Urinary bladder (tissue), 4 donors: ENCODE data around the gene IPCEF1. TPM values are rescaled to one million over a fixed set of nuclear protein-coding genes. Genes with fewer than 3 reads are reported as not detected.
"Not testable (repeated sequence)": the region's sequence is repeated elsewhere in the genome, so short reads cannot be mapped to it uniquely, and the experiment has no call there.

Source experiments
- DNase-seq: peaks from one replicate; pipeline ENCODE4 v3.0.0-alpha.2; 2015; ENCODE audit errors: extremely low spot score
- H3K27ac ChIP-seq: one replicate; pipeline ENCODE4 v1.5.1; 2013; ENCODE audit warnings: low read depth, mild to moderate bottlenecking, moderate library complexity
- H3K36me3 ChIP-seq: one replicate; pipeline ENCODE4 v1.6.1; 2013; ENCODE audit warnings: mild to moderate bottlenecking, moderate library complexity; ENCODE audit not compliant: insufficient read depth
- H3K4me1 ChIP-seq: one replicate; pipeline ENCODE4 v1.6.1; 2013; ENCODE audit warnings: mild to moderate bottlenecking, moderate library complexity; ENCODE audit not compliant: insufficient read depth
- H3K4me3 ChIP-seq: one replicate; pipeline ENCODE4 v1.5.1; 2013; ENCODE audit warnings: low read depth, low read length
- WGBS: extraction: QIAGEN DNeasy Blood & Tissue Kit; methylation state at CpG from one replicate; pipeline ENCODE4 v1.1.7; 2013; 5-methylcytosine and 5-hydroxymethylcytosine counted together
- polyA plus RNA-seq: library from polyadenylated mRNA; stranded (reverse); fragments of 200-250 nt; gene quantifications from one replicate; pipeline ENCODE4 v1.2.3, GENCODE V29; 2013
- total RNA-seq: library from RNA; depleted of rRNA; stranded (reverse); fragments of >200 nt; gene quantifications from one replicate; pipeline ENCODE4 v1.2.3, GENCODE V29; 2014
- donor health status: healthy with polysubstance abuse.
- donor health status: healthy.

Gene IPCEF1
- total and polyA plus RNA-seq, 2 donors, result 1.1 to 3.0 TPM

DNA sequence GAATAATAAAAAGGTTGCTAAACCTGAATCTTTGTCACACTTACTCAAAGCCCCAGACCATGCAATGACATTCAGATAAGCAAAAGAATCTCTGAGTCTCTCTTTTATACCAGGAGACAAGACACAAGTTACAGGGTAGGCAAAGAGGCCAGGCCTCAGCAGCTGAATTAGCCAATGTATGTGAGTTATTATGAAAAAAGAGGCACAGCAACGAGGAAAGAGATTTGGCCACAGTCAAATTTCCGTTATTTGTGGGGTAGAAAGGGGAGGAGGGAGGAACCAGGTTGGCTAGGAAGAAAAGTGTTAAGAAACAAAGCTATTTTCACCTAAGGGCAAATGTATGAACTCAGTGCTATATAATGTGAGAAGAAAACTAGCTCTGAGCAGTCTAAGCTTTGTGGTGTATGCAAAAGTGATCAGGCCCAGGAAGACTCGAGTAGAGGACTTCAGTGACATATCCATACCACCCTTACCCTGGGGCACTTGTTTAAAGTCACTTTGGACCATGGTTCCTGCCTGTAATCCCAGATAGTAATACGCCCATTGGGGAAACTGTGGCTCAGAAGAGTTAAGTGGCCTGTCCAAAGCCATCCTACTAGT lies 19.1 kb downstream of the IPCEF1 start:
- no peak overlapping the region for H3K4me3 ChIP-seq
- H3K36me3 ChIP-seq, result no peaks in the 10 kb centered on the region
- H3K4me1 ChIP-seq, result no peaks in the 10 kb centered on the region
- no peak overlapping the region for H3K27ac ChIP-seq
- DNase-seq, result no peak
- WGBS, result 91% methylated on average over 4 of the region's 4 CpGs

DNA sequence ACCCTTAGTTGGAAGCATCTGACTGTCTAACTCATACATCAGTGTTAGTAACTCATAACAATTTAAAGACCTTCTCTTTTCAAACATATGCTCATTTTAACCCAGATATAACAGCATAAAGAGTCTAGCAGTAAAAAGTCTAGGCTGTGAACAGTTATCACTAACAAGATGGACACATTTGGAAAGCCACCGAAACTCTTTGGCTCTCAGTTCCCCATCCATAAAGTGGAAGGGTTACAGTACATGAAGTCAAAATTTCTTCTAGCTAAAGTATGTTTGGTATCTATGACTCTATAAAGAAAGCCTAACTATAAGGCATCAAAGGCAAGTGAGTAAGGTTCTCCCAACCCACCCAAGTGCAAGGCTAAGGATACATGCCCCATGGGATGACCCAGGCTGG lies 22.5 kb downstream of the IPCEF1 start:
- H3K27ac ChIP-seq, H3K36me3 ChIP-seq, H3K4me1 ChIP-seq, DNase-seq, H3K4me3 ChIP-seq: not testable (repeated sequence)
- WGBS, result 93% methylated on average over 1 of the region's 1 CpG

DNA sequence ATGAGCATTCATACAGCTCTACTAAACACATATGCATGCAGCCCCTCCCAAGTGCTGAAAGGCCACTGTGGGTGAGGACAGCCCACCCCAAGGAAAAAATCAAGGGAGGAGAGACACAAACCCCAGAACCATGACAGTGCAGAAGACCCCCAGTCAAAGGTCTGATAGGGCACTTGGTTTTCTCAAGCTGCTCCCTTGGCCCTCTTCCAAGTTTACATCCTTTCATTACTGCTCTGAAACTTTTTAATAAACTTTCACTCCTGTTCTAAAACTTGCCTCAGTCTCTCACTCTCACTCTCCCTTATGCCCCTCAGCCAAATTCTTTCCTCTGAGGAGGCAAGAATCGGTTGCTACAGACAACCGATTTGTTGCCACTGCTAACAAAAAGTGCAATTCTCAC lies 24.9 kb downstream of the IPCEF1 start:
- WGBS, result 97% methylated on average over 2 of the region's 2 CpGs
- H3K36me3 ChIP-seq, result no peaks in the 10 kb centered on the region
- no peak for DNase-seq
- no peak overlapping the region for H3K4me3 ChIP-seq
- H3K4me1 ChIP-seq, result no peaks in the 10 kb centered on the region
- no peak overlapping the region for H3K27ac ChIP-seq

DNA sequence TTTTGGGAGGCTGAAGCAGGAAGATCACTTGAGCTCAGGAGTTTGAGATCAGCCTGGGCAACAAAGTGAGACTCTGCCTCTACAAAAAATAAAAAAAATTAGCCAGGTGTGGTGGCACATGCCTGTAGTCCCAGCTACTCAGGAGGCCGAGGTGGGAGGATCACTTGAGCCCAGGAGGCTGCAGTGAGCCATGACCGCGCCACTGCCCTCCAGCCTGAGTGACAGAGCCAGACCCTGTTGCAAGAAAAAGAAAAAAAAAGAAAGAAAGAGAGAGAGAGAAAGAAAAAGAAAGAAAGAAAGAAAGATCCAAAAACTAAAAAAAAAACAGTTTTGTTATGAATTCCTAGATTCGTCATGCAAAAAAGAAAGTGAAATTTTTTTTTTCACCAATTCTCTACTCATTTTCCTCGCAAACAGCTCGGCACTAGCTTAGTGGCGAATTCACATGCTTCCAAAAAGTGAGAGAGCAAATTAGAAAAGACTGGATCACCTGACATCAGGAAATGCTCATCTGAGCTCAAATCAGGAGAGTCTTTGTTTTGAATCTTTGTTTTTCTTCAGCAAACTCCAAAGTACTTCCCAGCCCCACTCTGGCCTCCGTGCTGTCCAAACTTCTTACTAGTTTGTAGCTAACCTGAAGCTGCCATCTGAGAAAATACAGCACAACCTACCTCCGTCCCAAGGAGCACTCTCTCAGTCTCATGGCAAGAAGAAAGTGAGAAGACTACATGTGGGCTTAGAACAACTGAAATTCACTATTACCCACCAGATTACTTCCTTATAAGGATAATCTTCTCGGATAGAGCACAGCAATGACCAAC lies 27.0 kb downstream of the IPCEF1 start:
- H3K4me1 ChIP-seq, result no peaks in the 10 kb centered on the region
- DNase-seq, result no peak
- H3K4me3 ChIP-seq, result peak overlapping the region; percentile 31
- 75% methylated on average over 10 of the region's 10 CpGs for WGBS
- no peaks in the 10 kb centered on the region for H3K36me3 ChIP-seq
- H3K27ac ChIP-seq, result no peak overlapping the region

DNA sequence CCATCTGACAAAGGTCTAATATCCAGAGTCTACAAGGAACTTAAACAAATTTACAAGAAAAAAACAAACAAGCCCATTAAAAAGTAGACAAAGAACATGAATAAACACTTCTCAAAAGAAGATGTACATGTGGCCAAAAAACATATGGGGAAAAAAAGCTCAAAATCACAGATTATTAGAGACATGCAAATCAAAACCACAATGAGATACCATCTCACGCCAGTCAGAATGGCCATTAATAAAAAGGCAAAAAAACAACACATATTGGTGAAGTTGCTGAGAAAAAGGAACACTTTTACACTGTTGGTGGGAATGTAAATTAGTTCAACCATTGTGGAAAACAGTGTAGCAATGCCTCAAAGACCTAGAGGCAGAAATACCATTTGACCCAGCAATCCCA lies 29.3 kb downstream of the IPCEF1 start:
- not testable (repeated sequence) for DNase-seq, H3K4me1 ChIP-seq, H3K4me3 ChIP-seq, H3K27ac ChIP-seq, H3K36me3 ChIP-seq
- WGBS, result 96% methylated on average over 1 of the region's 1 CpG

DNA sequence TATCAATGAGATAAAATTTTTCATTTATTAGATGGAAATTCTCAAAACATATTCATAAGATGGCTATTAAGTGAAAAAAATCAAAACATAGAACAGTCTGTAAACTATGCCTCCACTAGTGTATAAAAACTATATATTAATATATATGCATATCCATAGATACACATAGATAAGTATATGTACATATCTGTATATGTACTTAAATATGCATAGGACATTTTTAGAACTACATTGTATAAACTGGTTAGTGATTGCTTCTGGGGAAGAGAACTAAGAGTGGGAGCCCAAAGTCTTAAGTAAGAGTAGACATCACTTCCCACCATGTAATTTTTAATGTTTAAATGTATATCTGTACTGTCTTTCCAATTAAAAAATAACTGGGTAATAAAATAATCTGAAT lies 31.5 kb downstream of the IPCEF1 start:
- Histone ChIP-seq H3K4me1 (no peaks in the 10 kb centered on the region), H3K27ac (no peak overlapping the region), H3K36me3 (no peaks in the 10 kb centered on the region), H3K4me3 (no peak overlapping the region)
- DNase-seq, result no peak

DNA sequence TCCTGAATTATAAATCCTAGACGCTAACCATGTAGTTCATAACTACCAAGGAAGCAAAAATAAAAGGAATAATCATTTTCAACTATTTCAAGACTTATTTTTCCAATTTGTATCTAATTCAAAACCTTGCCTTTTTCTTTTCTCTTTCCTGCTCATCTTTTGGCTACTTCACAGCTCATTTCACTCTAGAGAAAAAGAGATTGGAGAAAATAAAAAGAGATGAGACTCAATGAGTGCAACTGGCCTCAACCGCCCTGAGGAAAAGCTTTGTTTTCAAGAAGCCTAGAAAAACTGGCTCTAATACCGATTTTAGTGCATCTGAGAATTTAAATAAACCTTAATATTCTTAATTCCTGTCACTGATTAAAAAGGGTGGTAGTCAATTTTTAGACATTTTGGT lies 36.4 kb downstream of the IPCEF1 start:
- WGBS, result 49% methylated on average over 3 of the region's 3 CpGs
- Histone ChIP-seq H3K36me3 (no peaks in the 10 kb centered on the region), H3K4me3 (no peak overlapping the region), H3K27ac (no peak overlapping the region), H3K4me1 (no peaks in the 10 kb centered on the region)
- no peak for DNase-seq

DNA sequence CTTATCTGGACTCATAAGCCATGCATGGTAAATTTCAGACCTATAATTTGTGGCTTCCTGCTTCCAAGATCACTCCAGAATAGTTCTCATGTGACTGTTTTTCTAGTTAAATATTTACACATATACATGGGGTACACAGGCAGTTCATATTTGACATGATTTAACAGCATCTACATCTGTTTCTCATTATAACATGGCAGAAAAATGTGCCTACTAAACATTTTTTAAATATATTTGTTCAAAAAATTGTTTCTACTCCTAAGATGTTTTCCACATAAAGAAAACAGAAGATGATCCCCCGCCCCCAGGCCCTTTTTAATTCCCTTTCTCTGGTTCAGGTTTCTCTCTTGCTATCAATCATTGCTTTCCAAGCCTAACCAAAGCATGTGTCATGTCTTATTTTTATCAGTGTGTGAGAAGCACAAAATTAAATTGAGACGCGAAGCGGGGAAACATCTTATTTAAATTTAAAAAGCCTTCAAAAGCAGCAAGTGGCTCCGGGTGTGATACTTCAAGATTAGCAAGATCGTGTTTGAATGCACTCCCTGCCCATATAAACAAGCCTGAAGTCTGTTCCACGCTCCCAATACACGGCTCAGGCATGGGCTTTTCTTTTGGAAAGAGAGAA lies 37.3 kb downstream of the IPCEF1 start:
- H3K27ac ChIP-seq, result no peak overlapping the region
- no peaks in the 10 kb centered on the region for H3K4me1 ChIP-seq
- DNase-seq, result peak; percentile 59
- H3K36me3 ChIP-seq, result no peaks in the 10 kb centered on the region
- H3K4me3 ChIP-seq, result no peak overlapping the region
- WGBS, result 20% methylated on average over 8 of the region's 8 CpGs

DNA sequence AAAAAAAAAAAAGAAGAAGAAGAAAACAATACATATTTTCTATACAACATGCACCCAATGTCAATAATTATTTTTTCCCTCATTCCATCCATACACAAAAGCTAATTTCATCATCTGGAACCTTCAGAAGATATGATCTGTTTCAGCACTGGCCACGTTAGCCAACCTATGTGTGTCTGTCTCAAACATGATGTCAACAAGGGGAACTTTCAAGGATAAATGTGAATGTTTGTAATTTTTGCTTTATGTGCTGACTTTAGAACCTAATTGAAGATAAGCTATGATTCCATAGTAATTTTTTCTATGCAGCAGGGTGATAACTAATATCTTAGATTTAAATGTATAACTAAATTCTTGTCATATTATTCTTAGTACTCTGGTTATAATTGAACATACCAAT lies 37.9 kb downstream of the IPCEF1 start:
- WGBS, result 69% methylated on average over 1 of the region's 1 CpG
- no peak overlapping the region for H3K27ac ChIP-seq

DNA sequence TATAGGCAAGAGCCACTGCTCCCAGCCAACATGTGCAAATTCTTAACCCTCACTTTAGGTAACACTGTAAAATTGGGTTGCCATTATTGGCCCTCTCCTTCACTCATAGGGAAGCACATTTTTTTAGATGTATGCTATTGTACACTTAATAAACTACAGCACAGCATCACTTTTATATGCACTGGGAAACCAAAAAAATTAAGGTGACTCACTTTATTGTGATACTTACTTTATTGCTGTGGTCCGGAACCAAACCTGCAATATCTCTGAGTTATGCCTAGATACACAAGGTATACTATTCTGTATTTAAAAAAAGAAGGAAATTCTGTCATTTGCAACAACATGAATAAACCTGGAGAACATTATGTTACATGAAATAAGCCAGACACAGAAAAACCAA lies 40.5 kb downstream of the IPCEF1 start:
- no peak overlapping the region for H3K4me3 ChIP-seq
- H3K27ac ChIP-seq, result no peak overlapping the region
- no peak for DNase-seq
- H3K36me3 ChIP-seq, result no peaks in the 10 kb centered on the region
- no peaks in the 10 kb centered on the region for H3K4me1 ChIP-seq
- WGBS, result 97% methylated on average over 1 of the region's 1 CpG

More for the DNA sequence above, 37.9 kb downstream of the IPCEF1 start:
- Histone ChIP-seq H3K4me3 (no peak overlapping the region), H3K36me3 (no peaks in the 10 kb centered on the region), H3K4me1 (no peaks in the 10 kb centered on the region)
- no peak for DNase-seq

DNA sequence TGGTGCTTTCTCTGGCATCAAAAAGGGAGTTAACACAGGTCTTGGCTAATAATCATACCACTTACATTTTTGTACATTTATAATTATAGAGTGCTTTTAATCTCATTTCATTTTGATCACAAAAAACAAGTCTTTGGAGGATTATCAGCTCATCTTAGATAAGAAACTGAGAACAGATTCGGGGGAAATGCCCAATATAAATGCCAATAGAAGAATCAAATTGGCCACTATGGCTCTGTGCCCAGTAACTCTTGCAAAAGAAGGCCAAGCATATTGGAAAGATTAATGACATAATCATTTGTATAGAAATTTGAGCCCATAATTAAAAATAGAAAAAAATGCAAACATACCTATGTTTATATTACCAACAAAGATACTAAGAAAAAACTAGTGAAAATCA lies 42.5 kb downstream of the IPCEF1 start:
- DNase-seq, result no peak
- Histone ChIP-seq H3K27ac (no peak overlapping the region), H3K4me3 (no peak overlapping the region), H3K4me1 (no peaks in the 10 kb centered on the region), H3K36me3 (no peaks in the 10 kb centered on the region)
- WGBS, result 43% methylated on average over 1 of the region's 1 CpG

DNA sequence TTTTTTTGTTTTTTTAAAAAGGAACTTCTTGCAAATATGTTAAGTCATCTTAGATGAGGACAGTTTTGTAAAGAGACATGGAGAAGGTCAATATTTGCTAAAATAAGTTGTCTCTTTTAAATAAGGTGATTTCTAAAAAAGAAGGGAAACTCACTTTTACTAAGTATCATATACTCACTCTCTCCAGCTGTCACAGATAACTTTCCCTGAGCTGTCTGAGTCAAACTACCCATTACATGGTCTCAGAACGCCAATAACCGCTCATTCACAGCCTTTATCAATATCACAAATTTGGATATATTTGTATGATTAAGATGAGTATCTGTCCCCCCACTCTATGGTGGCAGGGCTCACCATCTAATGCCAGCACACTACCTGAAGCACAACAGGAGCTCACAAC lies 47.6 kb downstream of the IPCEF1 start:
- DNase-seq, result no peak
- Histone ChIP-seq H3K4me3 (no peak overlapping the region), H3K27ac (no peak overlapping the region), H3K36me3 (no peaks in the 10 kb centered on the region), H3K4me1 (no peaks in the 10 kb centered on the region)
- WGBS, result 96% methylated on average over 2 of the region's 2 CpGs

DNA sequence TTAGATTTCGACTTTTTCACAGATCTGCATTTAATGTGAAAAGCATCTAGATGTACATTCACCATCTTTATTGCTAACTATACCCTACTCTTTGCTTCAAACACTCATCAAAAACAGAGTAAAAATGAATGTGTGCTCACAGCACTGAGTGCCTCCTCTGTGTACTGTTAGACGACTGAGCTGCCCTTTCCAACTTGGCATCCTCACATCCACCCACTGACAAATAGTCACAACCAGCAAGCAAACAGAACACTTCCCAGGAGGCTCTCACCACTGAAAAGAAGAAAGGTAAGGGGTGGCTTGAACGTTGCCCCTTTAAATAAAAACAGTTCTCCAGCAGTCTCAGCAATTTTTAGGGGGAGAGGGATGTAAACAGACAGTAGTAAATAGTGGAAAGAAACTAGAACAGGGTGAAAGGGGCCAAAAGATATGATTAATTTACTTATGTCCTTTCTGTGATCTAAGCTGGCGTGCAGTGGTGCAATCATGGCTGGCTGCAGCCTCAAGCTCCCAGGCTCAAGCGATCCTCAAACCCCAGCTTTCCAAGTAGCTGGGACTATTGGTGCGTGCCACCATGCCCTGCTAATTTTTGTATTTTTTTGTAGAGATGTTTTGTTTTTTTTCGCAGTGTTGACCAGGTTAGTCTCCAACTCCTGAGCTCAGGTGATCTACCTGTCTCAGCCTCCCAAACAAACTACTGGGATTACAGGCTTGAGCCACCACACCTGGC lies 48.7 kb downstream of the IPCEF1 start:
- H3K4me3 ChIP-seq, result no peak overlapping the region
- no peaks in the 10 kb centered on the region for H3K36me3 ChIP-seq
- no peaks in the 10 kb centered on the region for H3K4me1 ChIP-seq
- DNase-seq, result no peak
- WGBS, result 78% methylated on average over 7 of the region's 7 CpGs
- H3K27ac ChIP-seq, result no peak overlapping the region

DNA sequence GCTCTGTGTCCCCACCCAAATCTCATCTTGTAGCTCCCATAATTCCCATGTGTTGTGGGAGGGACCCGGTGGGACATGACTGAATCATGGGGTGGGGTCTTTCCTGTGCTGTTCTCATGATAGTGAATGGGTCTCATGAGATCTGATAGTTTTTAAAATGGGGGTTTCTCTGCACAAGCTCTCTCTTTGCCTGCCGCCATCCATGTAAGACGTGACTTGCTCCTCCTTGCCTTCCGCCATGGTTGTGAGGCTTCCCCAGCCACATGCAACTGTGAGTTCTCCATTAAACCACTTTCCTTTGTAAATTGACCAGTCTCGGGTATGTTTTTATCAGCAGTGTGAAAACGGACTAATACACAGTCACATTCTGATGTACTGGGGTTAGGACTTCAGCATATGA lies 49.5 kb downstream of the IPCEF1 start:
- H3K27ac ChIP-seq, H3K36me3 ChIP-seq, H3K4me3 ChIP-seq, H3K4me1 ChIP-seq, DNase-seq: not testable (repeated sequence)
- WGBS, result 97% methylated on average over 6 of the region's 6 CpGs
